ENCODE measurements around the gene FOXL1.

Gene FOXL1

DNA sequence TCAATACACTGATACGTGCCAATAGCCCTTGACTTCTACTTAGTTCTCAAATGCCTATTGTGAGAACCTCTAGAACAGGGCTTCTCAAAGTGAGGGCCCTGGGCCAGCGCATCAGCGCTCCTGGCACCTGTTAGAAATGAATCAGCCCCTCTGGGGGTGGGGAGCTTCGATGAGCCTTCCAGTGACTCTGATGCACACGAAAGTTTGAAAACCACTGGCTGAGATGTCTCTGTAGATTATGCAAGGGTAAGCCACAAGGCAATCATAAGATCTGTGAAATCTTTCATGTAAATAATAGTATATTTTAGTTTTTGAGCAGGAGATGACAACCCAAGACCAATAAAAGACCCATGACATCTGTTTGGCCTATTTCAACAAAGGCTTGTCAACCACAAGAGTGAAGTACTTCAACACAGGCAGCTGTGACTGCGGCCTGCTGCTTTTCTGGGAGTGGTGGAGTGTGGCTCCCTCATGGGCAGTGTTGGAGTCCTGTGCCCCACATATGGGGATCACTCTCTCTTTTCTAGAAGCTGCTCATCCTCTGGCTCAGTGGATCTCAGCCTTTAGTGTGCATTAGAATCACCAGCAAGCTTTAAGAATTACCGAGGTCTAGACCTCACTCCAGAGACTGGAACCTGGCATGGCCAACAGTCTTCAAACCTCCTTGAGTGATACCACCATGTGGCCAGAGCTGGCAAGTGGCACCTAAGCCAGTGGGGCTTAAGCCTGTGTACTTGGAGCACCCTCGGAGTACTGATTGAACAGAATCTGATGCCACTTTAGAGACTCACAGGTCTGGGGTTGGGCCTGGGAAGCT lies 29.1 kb upstream of the FOXL1 start:
- no peak for DNase-seq

DNA sequence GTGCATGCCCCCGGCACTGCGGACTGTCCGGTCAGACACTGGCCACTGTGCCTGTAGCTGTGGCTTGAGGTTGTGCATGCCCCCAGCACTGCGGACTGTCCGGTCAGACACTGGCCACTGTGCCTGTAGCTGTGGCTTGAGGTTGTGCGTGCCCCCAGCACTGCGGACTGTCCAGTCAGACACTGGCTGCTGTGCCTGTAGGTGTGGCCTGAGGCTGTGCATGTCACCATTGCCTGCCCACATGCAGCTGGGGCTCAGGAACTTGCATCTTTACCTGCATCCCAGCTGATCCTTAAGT lies 28.5 kb upstream of the FOXL1 start:
- DNase-seq, result no peak

DNA sequence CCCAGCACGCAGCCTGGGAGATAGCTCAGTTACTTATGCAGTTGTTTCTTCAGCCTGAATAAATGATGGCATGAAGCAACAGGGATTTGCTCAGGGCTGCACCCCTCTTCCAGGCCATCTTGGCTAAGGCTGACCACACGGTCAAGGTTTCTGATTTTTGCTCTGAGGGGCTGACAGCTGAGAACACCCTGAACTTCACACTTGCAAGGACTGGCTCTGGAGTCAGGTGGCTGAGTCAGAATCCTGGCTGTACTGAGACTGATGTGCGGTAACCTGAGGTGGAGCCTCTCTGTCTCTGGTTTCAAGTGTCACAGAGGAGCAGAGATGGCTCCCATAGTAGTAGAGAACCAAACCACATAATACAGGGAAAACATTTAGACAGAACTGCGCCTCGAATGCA lies 28.1 kb upstream of the FOXL1 start:
- DNase-seq, result no peak

DNA sequence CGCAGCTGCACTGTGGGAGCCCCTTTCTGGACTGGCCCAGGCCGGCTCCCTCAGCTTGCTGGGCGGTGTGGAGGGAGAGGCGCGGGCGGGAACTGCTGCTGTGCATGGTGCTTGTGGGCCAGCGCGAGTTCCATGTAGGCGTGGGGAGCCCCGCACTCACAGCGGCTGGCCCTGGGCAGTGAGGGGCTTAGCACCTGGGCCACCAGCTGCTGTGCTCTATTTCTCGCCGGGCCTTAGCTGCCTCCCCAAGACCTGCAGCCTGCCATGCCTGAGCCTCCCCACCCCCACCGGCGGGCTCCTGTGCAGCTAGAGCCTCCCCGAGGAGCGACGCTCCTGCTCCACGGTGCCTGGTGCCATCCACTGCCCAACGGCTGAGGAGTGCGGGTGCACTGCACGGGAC lies 25.0 kb upstream of the FOXL1 start:
- no peak for DNase-seq

DNA sequence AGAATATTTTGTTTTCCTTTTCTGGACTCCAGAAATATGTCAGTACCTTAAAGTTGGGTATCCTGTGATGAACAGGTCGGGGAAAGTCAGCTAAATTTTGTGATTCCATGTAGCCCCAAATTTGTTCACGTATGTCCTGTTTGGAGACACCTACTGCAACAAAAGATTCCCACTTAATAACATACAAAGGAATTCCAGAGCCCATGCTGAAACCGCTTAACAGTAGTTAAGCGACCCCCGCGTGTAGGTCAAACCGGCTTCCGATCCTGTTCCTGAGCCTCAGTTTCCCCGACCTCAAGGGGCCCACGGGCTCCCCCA lies 23.8 kb upstream of the FOXL1 start:
- no peak for DNase-seq

DNA sequence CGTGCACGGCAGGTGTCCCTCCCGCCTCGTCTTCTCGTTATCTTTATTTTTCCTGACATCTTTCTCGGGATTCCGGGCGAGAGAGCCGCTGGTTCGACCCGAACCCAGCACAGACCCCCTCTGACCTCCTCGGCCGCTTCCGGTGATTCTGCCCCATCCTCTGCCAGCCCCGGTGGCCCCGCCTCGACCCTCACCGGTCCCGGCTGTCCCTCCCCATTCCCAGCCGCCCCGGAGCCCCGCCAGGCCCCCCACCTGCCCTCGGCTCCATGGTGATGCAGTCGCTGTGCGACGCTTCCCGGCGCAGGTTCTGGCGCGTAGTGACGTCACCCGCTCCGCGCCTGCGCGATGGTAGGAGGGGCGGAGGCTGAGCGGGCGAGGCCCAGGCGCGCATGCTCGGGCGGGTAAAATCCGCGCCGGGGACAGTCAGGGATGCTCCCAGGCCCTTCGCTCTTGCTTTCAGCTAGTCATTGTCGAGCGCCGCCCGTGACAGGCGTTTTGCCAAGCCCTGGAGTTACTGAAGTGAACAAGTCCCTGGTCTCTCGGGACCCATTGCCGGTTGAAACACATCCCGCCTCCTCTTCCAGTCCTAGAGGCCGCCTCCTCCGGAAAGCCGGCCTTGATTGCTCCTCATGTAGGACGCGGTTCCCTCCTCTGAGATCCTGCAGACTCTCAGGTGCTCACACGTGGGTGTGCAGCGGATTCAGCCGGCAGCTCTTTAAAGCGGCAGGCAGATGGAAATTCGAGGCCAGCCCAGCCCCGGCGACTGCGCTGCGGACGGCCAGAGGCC lies 23.2 kb upstream of the FOXL1 start, which contains the start of gene MTHFSD:
MTHFSD (minus strand) TSS at position 319 of the 787 bp plus-strand sequence; CDS start at position 268, 51 bp downstream.
- DNase-seq, result peak; percentile 84

DNA sequence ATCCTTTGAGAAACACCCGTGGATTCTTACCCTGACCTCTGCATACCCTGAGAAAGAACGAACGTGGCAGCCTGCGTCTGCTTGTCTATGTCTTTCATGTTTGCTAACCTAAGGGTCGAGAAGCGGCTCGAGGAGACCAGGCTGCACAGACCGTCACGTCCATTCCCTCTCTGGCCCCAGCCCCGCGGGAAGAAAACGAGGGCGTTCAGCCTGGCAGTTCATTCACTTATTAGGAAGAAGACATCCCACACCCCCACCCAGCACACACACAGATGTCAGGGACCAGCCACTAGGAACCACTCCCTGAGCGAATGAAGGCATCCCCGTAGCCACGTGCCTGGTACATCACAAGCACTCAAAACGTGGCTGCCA lies 22.7 kb upstream of the FOXL1 start:
- DNase-seq, result no peak

DNA sequence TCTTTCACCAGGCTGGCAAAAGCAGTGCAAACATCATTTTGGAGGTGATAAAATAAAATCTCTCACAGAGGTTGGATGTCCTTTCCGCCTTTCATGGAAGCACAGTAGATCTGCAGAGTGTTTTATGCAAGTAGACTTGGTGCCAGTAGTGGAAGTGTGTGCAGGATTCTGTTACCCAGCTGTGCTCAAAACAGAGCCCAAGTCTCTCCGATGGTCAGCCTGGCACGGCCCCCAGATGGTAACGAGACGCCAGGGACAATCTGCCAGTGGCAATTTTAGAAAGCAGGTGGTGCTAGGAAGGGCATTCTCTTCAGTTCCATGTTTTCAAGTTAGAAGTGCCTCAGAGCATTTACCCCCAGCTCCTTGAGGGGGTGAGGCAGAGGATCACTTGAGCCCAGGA lies 21.8 kb upstream of the FOXL1 start:
- DNase-seq, result no peak

DNA sequence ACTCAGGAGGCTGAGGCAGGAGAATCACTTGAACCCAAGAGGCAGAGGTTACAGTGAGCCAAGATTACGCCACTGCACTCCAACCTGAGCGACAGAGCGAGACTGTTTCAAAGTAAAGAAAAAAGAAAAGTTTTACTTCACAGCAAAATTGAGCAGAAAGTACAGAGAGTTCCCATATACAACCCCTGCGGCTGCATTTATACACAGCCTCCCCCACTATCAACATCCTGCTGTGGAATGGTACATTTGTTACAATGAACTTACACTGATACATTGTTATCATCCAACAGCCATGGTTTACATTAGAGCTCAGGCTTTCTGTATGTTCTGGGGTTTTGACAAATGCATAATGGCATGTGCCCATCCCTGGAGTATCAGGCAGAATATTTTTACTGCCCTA lies 20.8 kb upstream of the FOXL1 start:
- DNase-seq, result no peak

DNA sequence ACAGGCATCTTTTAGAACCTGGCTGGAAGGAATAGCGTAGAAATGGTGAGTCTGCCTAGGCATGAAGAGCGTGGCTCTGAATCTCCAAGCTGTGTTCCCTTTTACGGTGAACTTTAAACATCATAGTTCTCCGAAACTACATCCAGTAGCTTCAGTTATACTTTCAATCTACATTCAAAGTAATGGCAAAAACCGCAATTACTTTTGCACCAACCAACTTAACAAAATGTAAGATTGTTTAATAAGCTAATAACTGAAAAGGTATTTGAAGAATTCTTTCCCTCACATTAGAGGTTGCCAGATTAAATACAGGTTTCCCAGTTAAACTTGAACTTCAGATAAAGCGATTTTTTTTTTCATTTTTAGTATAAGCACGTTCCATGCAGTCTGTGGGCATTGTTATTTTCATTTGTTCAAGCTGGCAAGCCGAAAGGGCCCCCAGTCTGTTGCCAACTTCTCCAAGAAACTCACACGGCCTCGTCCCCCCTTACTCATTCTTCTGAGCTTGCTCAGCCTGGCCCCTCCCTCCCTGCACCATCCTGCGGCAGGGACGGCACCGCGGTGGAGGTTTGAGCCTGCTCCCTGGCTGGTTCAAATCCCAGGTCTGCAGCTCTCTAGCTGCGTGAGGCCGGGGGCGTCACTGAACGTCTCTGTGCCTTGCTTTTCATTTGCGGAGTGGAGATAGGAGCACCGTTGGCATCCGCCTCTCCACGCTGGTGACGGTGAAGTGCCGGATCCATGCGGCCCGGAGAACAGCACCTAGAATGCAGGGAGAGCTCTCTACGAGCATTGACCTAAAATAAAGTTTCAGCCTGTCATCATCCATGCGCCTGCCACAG lies 19.8 kb upstream of the FOXL1 start:
- DNase-seq, result no peak

DNA sequence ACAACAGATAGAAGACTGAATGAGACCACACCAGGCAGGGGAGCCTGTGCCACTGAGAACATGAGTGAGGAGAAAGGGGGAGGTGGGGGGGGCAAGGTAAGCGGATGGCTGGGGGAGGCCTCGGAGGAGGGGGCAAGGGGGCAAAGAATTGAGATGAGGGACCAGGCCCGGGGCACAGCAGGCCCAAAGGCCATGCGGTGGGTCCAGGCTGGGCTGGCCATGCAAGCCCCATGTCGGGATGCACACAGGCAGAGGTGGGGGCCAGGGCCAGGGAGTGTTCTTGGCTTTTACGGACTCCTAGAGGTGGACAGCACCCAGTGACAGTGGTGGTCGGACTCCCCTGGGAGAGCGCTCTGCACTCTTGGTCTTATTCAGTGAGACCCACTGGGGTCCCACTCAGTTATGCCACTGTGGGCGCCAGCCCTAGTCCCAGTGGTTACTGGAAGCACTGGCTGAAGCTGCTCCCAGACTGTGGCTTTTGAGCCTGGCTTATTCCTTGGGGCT lies 18.5 kb upstream of the FOXL1 start:
- DNase-seq, result no peak

DNA sequence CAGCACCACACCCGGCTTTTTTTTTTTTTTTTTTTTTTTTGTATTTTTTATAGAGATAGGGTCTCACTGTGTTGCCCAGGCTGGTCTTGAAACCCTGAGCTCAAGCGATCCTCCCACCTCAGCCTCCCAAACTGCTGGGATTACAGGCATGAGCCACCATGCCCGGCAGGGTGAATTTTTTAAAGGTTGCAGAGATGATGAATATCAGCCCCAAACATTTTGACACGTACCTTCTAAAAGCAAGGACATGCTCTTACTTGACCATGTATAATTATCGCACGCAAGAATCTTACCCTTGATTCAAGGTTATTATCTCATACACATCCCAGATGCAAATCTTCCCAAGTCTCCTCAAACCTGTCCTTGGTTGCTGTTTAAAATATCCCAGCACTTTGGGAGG lies 16.0 kb upstream of the FOXL1 start:
- no peak for DNase-seq

DNA sequence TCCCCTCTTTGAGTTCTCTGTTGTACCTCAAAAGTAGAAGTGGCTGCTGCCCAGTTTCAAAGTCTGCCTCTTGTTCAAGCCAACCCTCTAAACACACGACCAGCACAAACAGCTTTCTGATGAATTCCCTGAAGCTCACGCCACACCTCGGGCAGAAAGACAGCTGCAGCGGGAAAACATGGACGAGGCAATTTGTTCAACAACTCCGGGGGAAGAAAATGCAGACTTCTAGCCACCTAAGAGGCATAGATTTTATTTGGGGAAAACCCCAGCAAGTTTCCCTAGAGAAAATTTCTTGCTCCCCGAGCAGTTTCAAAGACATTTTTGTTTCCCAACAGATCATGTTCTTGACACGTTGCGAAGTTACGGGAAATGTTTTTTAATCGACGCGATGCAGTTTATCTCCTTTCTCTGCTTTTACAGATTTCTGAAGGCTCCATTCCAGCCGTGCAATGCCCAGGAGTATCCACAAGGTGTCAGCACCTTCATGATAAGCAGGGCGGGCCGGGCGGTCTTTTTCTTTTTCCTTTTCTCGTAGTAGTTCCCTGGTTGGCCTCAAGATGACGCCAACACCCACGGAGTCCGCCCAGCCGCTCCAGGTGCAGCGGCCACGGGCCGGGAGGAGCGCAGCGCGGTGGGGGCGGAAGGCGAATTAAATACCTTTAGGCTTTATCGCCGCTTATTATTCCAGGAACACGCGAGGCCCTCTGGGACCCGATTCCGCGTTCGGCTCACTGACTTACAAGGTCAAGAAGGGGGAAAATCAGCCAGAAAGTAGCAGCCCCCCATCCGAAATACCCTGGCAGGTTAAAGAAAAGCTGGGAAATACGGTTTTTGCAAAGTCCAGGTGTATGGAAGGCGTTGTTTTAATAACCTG lies 14.6 kb upstream of the FOXL1 start:
- DNase-seq, result peak; percentile 88

DNA sequence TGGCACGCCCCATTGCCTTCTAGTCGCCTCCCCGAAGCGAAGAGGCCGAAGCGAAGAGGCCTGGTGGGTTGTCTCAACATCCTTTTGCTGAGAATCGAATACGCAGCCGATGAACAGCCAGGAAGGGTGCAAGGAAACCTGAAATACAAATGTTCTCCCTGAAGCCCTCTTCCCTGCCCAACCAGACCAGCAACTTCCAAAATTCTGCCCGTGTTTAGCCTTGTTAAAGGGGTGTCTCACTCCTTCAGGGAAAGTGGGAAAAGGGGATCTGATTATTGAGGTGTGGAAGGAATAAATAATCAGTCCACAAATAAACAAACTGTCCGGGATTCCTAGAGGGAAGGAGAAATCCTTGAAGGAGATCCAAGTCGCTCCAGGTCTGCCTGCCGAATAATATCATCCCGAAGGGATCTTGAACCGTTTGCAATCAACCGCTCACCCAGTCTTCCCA lies 13.1 kb upstream of the FOXL1 start:
- no peak for DNase-seq

DNA sequence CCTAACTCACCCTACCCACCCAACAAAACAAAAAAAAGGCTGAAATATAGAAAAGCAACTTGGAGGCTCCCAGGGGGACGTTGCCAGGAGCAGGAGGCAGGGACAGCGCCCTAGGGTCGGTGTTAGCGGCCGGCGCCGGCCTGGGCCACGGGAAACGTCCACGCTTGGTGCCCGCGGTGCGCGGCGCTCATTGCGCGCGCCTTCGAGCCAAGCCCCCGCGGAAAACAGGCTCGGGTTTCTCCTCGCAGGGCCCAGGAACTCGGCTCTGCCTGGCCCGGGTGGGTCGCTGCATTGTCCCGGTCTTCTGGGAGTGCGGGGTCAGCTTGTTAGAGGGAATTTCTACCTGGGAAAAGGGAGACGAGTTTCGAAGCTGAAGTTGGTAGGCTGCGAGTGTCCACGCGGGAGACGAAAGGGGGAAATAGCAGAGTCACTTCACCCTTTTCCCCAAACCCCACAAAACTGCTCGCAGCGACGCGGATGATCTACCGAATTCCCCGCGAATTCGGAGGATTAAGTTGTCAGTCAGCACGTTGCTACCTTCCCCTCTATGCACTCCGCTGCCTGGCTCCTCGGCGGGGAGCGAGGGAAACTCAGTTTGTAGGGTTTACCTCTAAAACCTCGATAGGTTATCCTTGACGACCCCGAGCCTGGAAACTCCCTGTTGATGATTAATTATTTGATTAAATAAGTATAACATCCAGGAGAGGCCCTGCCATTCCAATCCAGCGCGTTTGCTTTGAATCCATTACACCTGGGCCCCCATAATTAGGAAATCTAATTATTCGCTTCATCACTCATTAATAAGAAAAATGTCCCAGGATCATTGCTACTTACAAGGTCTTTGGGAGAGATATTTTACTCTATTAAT lies 12.5 kb upstream of the FOXL1 start:
- DNase-seq, result no peak

DNA sequence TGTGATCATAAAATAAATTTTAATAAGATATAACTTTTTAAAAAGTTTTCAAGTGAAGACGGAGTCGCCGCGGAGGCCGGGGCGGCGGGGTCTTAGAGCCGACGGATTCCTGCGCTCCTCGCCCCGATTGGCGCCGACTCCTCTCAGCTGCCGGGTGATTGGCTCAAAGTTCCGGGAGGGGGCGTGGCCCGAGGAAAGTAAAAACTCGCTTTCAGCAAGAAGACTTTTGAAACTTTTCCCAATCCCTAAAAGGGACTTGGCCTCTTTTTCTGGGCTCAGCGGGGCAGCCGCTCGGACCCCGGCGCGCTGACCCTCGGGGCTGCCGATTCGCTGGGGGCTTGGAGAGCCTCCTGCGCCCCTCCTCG lies 11.8 kb upstream of the FOXL1 start, which contains the start of gene FOXC2:
FOXC2 (plus strand) TSS at position 229 of the 365 bp plus-strand sequence. CDS start 507 bp downstream, outside the sequence.
- peak; percentile 86 for DNase-seq

DNA sequence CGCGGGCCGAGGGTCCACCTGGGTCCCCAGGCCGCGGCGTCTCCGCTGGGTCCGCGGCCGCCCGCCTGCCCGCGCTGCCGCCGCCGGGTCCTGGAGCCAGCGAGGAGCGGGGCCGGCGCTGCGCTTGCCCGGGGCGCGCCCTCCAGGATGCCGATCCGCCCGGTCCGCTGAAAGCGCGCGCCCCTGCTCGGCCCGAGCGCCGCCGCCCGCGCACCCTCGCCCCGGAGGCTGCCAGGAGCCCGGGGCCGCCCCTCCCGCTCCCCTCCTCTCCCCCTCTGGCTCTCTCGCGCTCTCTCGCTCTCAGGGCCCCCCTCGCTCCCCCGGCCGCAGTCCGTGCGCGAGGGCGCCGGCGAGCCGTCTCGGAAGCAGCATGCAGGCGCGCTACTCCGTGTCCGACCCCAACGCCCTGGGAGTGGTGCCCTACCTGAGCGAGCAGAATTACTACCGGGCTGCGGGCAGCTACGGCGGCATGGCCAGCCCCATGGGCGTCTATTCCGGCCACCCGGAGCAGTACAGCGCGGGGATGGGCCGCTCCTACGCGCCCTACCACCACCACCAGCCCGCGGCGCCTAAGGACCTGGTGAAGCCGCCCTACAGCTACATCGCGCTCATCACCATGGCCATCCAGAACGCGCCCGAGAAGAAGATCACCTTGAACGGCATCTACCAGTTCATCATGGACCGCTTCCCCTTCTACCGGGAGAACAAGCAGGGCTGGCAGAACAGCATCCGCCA lies 11.2 kb upstream of the FOXL1 start:
- DNase-seq, result peak; percentile 51

DNA sequence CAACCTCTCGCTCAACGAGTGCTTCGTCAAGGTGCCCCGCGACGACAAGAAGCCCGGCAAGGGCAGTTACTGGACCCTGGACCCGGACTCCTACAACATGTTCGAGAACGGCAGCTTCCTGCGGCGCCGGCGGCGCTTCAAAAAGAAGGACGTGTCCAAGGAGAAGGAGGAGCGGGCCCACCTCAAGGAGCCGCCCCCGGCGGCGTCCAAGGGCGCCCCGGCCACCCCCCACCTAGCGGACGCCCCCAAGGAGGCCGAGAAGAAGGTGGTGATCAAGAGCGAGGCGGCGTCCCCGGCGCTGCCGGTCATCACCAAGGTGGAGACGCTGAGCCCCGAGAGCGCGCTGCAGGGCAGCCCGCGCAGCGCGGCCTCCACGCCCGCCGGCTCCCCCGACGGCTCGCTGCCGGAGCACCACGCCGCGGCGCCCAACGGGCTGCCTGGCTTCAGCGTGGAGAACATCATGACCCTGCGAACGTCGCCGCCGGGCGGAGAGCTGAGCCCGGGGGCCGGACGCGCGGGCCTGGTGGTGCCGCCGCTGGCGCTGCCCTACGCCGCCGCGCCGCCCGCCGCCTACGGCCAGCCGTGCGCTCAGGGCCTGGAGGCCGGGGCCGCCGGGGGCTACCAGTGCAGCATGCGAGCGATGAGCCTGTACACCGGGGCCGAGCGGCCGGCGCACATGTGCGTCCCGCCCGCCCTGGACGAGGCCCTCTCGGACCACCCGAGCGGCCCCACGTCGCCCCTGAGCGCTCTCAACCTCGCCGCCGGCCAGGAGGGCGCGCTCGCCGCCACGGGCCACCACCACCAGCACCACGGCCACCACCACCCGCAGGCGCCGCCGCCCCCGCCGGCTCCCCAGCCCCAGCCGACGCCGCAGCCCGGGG lies 10.4 kb upstream of the FOXL1 start:
- DNase-seq, result no peak

Data from amniotic stem cell (primary cell).